ENCODE results near the gene LRRC59.

LRRC59 gene

DNA sequence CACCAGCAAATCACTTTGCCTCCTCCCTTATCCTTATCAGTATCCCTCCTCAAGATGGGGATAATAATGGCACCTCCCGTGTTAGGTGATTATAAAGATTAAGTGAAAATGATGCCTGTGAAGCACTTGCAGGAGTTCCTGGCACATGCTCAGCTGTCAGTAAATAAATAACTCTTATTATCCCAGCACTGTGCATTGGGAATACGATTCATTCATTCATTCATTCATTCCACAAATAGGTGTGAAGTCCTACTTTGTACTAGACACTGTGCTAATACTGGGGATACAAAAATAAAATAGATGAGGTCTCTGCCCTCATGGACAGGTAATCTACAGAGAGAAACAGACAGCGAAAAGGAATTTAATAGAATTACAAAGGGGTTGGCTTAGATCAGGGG lies 49.4 kb downstream of the LRRC59 start:
- TF ChIP-seq, protein P1, sequence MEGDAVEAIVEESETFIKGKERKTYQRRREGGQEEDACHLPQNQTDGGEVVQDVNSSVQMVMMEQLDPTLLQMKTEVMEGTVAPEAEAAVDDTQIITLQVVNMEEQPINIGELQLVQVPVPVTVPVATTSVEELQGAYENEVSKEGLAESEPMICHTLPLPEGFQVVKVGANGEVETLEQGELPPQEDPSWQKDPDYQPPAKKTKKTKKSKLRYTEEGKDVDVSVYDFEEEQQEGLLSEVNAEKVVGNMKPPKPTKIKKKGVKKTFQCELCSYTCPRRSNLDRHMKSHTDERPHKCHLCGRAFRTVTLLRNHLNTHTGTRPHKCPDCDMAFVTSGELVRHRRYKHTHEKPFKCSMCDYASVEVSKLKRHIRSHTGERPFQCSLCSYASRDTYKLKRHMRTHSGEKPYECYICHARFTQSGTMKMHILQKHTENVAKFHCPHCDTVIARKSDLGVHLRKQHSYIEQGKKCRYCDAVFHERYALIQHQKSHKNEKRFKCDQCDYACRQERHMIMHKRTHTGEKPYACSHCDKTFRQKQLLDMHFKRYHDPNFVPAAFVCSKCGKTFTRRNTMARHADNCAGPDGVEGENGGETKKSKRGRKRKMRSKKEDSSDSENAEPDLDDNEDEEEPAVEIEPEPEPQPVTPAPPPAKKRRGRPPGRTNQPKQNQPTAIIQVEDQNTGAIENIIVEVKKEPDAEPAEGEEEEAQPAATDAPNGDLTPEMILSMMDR (IDR thresholded peaks at IDR 0.05), result no peak
- Histone ChIP-seq H3K27ac (no peak overlapping the region), H3K4me1 (ENCODE audit: control insufficient read depth in 1 of 2, insufficient read depth in 1 of 2, low read depth in 1 of 2, low read length in 1 of 2) (peaks cover 13% of the 10 kb centered on the region in 2 experiments), H3K27me3 (peaks cover 13% of the 10 kb centered on the region), H3K9me3 (no peaks in the 10 kb centered on the region), H3K4me3 (ENCODE audit: low read depth in 1 of 2, low read length in 1 of 2) (no peak overlapping the region), H3K36me3 (peaks cover 5% of the 10 kb centered on the region)

GRCh38 chr17:50347117-50347893 lies 50.0 kb downstream of the LRRC59 start:
- no peak overlapping the region for H3K27ac ChIP-seq
- peaks cover 1% of the 10 kb centered on the region for H3K36me3 ChIP-seq
- peak overlapping the region; percentile 66 to 75 for H3K4me3 ChIP-seq (ENCODE audit: low read depth in 1 of 2, low read length in 1 of 2)
- H3K4me1 ChIP-seq (ENCODE audit: control insufficient read depth in 1 of 2, insufficient read depth in 1 of 2, low read depth in 1 of 2, low read length in 1 of 2), result peaks cover 13% of the 10 kb centered on the region in 2 experiments
- H3K9me3 ChIP-seq, result no peaks in the 10 kb centered on the region
- H3K27me3 ChIP-seq, result peaks cover 13% of the 10 kb centered on the region
- TF ChIP-seq, protein P1 (IDR thresholded peaks at IDR 0.05), result no peak

- peaks cover 13% of the 10 kb centered on the region in 2 experiments for H3K4me1 ChIP-seq (ENCODE audit: control insufficient read depth in 1 of 2, insufficient read depth in 1 of 2, low read depth in 1 of 2, low read length in 1 of 2)
Measured at GRCh38 chr17:50346313-50347116, 50.8 kb downstream of the LRRC59 start.

DNA sequence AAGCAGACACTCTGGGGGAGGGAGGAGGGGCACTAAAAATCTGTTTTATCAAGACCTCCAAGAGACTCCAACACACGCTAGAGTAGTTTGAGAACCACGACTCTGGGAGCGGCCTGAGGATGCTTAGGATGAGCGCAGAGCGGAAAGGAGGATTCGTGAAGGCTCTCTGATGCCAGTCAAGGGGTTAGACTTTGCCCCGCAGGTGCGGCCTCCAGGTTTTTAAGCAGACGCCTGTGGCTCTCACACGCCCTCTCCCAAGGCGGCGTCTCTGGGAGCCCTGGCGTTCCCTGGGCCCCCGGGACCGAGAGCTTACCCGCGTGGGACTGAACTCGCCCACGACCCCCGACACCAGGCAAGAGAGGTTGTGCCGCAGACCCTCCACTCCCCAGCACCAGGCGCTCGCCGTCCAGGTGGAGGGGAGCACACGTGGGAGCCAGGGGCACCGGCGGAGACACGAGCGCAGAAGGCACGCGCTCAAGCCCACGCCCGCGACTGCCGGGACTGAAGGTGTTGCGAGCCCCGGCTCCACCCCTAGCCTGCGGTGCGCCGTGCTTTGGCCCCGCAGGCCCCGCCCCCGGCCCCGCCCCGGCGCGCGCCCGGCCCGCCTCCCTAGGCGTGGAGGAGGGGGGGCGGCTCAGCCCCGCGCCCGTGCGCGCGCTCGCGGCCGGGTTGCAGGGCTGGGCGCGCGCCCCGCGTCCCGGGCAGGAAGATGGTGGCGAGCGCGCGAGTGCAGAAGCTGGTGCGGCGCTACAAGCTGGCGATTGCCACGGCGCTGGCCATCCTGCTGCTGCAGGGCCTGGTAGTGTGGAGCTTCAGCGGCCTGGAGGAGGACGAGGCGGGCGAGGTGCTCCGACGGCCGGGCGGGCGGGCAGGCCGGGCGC lies 51.7 kb downstream of the LRRC59 start, which contains the start of gene XYLT2:
TSS of gene XYLT2 (plus strand) at position 695 of the 881 bp plus-strand sequence. CDS start at position 710, 15 bp downstream.
- Histone ChIP-seq H3K36me3 (no peaks in the 10 kb centered on the region), H3K27ac (peak within 1 kb of the TSS; percentile 53), H3K4me3 (ENCODE audit: low read depth in 1 of 2, low read length in 1 of 2) (peak within 1 kb of the TSS; percentile 66 to 75)

More at GRCh38 chr17:50346313-50347116, 50.8 kb downstream of the LRRC59 start:
- TF ChIP-seq, protein P1 (IDR thresholded peaks at IDR 0.05), result no peak
- no peaks in the 10 kb centered on the region for H3K9me3 ChIP-seq
- H3K4me3 ChIP-seq (ENCODE audit: low read depth in 1 of 2, low read length in 1 of 2), result peak overlapping the region; percentile 66 to 75
- H3K36me3 ChIP-seq, result no peaks in the 10 kb centered on the region
- peak overlapping the region; percentile 53 for H3K27ac ChIP-seq
- H3K27me3 ChIP-seq, result peaks cover 13% of the 10 kb centered on the region

More for the DNA sequence above, 51.7 kb downstream of the LRRC59 start, which contains the start of gene XYLT2:
- TF ChIP-seq, protein P1 (IDR thresholded peaks at IDR 0.05), result peak; percentile 17
- peaks cover 13% of the 10 kb centered on the region in 2 experiments for H3K4me1 ChIP-seq (ENCODE audit: control insufficient read depth in 1 of 2, insufficient read depth in 1 of 2, low read depth in 1 of 2, low read length in 1 of 2)
- peaks cover 13% of the 10 kb centered on the region for H3K27me3 ChIP-seq
- H3K9me3 ChIP-seq, result no peaks in the 10 kb centered on the region
